HCT116 (cell line): Measurements from ENCODE around the gene RMI2. TPM values are rescaled to one million over a fixed set of nuclear protein-coding genes. Genes with fewer than 3 reads are reported as not detected.

Experiments
- ATAC-seq: fragments of 200-7000 bp; cut with Tn5 transposase; 2 replicates; pipeline ENCODE4 v1.9.1; 2020; ENCODE audit warnings: mild to moderate bottlenecking, moderate library complexity
- BruUV-seq: library from RNA; stranded (reverse); fragments of 400-500 nt; replicated peaks from 2 replicates; lab custom pipeline; 2021; lab: Mats Ljungman, UMichigan
- CTCF ChIA-PET: fragments of 300-600 bp; sonication (Branson Sonifier 250); formaldehyde crosslinking; loops from one replicate; lab custom pipeline; 2021; ENCODE audit warnings: antibody characterized with exemption; lab: Charles Lee
- POLR2A ChIA-PET: fragments of 300-600, 350-600 bp; sonication (Branson Sonifier 250); formaldehyde crosslinking; loops from one replicate; lab custom pipeline; 2021; ENCODE audit warnings: antibody characterized with exemption; lab: Charles Lee
- RAD21 ChIA-PET, 2 experiments: fragments of 300-600 bp; sonication (Branson Sonifier 250); formaldehyde crosslinking; loops; one replicate each; lab custom pipeline; 2023; ENCODE audit warnings: low total read pairs in 2 of 2; ENCODE audit not compliant: uncharacterized antibody in 2 of 2, unreplicated experiment in 2 of 2, low non-redundant PET in 1 of 2; lab: Charles Lee
- DNase-seq: peaks from one replicate; pipeline ENCODE4 v3.0.0-alpha.2; 2010; ENCODE audit warnings: low read depth, low spot score
- H2AFZ ChIP-seq: fragments of 200-600 bp; shearing (Covaris generic), sonication (generic); 2 replicates; pipeline ENCODE4 v1.6.1; 2017; ENCODE audit warnings: low read depth, mixed run types, mixed read lengths, antibody characterized with exemption, low read length; ENCODE audit not compliant: poor library complexity, severe bottlenecking
- H3K27ac ChIP-seq: 2 replicates; pipeline ENCODE4 v1.5.1; 2012; ENCODE audit warnings: low read depth, low read length
- H3K27me3 ChIP-seq: fragments of 200-600 bp; sonication (generic); 2 replicates; pipeline ENCODE4 v1.6.1; 2016; ENCODE audit warnings: mixed run types, low read length, mixed read lengths; ENCODE audit not compliant: insufficient read depth
- H3K36me3 ChIP-seq, 2 experiments: fragments of 200-500 bp in 1 of 2; fragments of 200-600 bp in 1 of 2; sonication (Bioruptor generic) in 1 of 2; sonication (generic) in 1 of 2; 2 replicates each; pipeline versions ENCODE4 v1.5.1 to v1.6.1; 2014 to 2016; ENCODE audit warnings: low read length in 2 of 2, inconsistent platforms in 1 of 2, mixed read lengths in 1 of 2, mixed run types in 1 of 2; ENCODE audit not compliant: insufficient read depth in 2 of 2, control insufficient read depth in 1 of 2
- H3K4me1 ChIP-seq, 2 experiments: fragments of 200-600 bp in 1 of 2; sonication (generic) in 1 of 2; 2 replicates each; pipeline versions ENCODE4 v1.5.1 to v1.6.1; 2012 to 2017; ENCODE audit warnings: low read length in 2 of 2, inconsistent platforms in 1 of 2, mild to moderate bottlenecking in 1 of 2, mixed read lengths in 1 of 2, mixed run types in 1 of 2, moderate library complexity in 1 of 2; ENCODE audit not compliant: insufficient read depth in 2 of 2, control insufficient read depth in 1 of 2
- H3K4me2 ChIP-seq: fragments of 200-600 bp; sonication (generic); 2 replicates; pipeline ENCODE4 v1.6.1; 2017; ENCODE audit warnings: mixed run types, low read length, mixed read lengths
- H3K4me3 ChIP-seq, 2 experiments: fragments of 200-600 bp in 1 of 2; sonication (generic) in 1 of 2; replicated peaks in 1 of 2; 2 replicates each; pipeline ENCODE4 v1.5.1; 2011 to 2016; ENCODE audit warnings: low read length in 2 of 2, control low read depth in 1 of 2, low read depth in 1 of 2, mild to moderate bottlenecking in 1 of 2, mixed read lengths in 1 of 2, mixed run types in 1 of 2
- H3K79me2 ChIP-seq: fragments of 200-600 bp; sonication (generic); 2 replicates; pipeline ENCODE4 v1.6.1; 2017; ENCODE audit warnings: mild to moderate bottlenecking, mixed run types, low read length, moderate library complexity, mixed read lengths; ENCODE audit not compliant: insufficient read depth
- H3K9ac ChIP-seq: fragments of 200-600 bp; sonication (generic); 2 replicates; pipeline ENCODE4 v1.6.1; 2016; ENCODE audit warnings: low read length, mixed read lengths
- H3K9me2 ChIP-seq: fragments of 200-600 bp; sonication (generic), shearing (Covaris generic); 2 replicates; pipeline ENCODE4 v1.6.1; 2017; ENCODE audit warnings: mixed run types, mild to moderate bottlenecking, moderate library complexity; ENCODE audit not compliant: insufficient read depth
- H3K9me3 ChIP-seq, 2 experiments: fragments of 200-500 bp in 1 of 2; fragments of 200-600 bp in 1 of 2; sonication (Bioruptor generic) in 1 of 2; sonication (generic) in 1 of 2; 2 replicates each; pipeline ENCODE4 v1.6.1; 2014 to 2017; ENCODE audit warnings: low read length in 2 of 2, mixed read lengths in 2 of 2, inconsistent platforms in 1 of 2, low read depth in 1 of 2, mild to moderate bottlenecking in 1 of 2, mixed run types in 1 of 2, moderate library complexity in 1 of 2; ENCODE audit not compliant: control insufficient read depth in 1 of 2, insufficient read depth in 1 of 2
- H4K20me1 ChIP-seq: fragments of 200-600 bp; sonication (generic), shearing (Covaris generic); 2 replicates; pipeline ENCODE4 v1.6.1; 2017; ENCODE audit warnings: mixed run types, mild to moderate bottlenecking, moderate library complexity; ENCODE audit not compliant: insufficient read depth
- ATF3 ChIP-seq: IDR thresholded peaks from 2 replicates; pipeline ENCODE4 v1.6.1; 2012
- CBX3 ChIP-seq: IDR thresholded peaks from 2 replicates; pipeline ENCODE4 v1.6.1; 2012; ENCODE audit warnings: low read depth
- CEBPB ChIP-seq: IDR thresholded peaks from 2 replicates; pipeline ENCODE4 v1.6.1; 2012; ENCODE audit warnings: low read depth
- CTCF ChIP-seq, 3 experiments: fragments of 200-600 bp in 1 of 3; sonication (generic) in 1 of 3; IDR thresholded peaks in 2 of 3; conservative IDR thresholded peaks in 1 of 3; 2 replicates each; pipeline ENCODE4 v1.5.1; 2012 to 2017; ENCODE audit warnings: low read depth in 2 of 3, low read length in 2 of 3, antibody characterized with exemption in 1 of 3, borderline replicate concordance in 1 of 3, control low read depth in 1 of 3, mild to moderate bottlenecking in 1 of 3, mixed read lengths in 1 of 3, mixed run types in 1 of 3, moderate library complexity in 1 of 3; ENCODE audit not compliant: insufficient read depth in 1 of 3
- EGR1 ChIP-seq: IDR thresholded peaks from 2 replicates; pipeline ENCODE4 v1.6.1; 2012; ENCODE audit warnings: low read depth
- ELF1 ChIP-seq: IDR thresholded peaks from 2 replicates; pipeline ENCODE4 v1.6.1; 2012; ENCODE audit warnings: low read depth, borderline replicate concordance
- EZH2 ChIP-seq: fragments of 200-600 bp; sonication (generic); IDR thresholded peaks from 2 replicates; pipeline ENCODE4 v1.6.1; 2017; ENCODE audit warnings: antibody characterized with exemption, mixed run types
- RAD21 ChIP-seq: IDR thresholded peaks from 2 replicates; pipeline ENCODE4 v1.6.1; 2012; ENCODE audit warnings: low read depth, mild to moderate bottlenecking
- REST ChIP-seq: IDR thresholded peaks from 2 replicates; pipeline ENCODE4 v1.6.1; 2012; ENCODE audit warnings: low read depth
- SP1 ChIP-seq: IDR thresholded peaks from 2 replicates; pipeline ENCODE4 v1.6.1; 2012; ENCODE audit warnings: low read depth
- SRF ChIP-seq: IDR thresholded peaks from 2 replicates; pipeline ENCODE4 v1.6.1; 2012; ENCODE audit warnings: low read depth
- TCF7L2 ChIP-seq: IDR thresholded peaks from 2 replicates; pipeline ENCODE4 v1.7.0; 2011; ENCODE audit warnings: borderline replicate concordance, inconsistent platforms; ENCODE audit not compliant: insufficient read depth, insufficient read length; ENCODE audit errors: extremely low read depth
- YY1 ChIP-seq: IDR thresholded peaks from 2 replicates; pipeline ENCODE4 v1.6.1; 2011; ENCODE audit warnings: low read length, low read depth, moderate library complexity, mild to moderate bottlenecking; ENCODE audit not compliant: insufficient replicate concordance; ENCODE audit errors: extremely low read depth
- ZNF274 ChIP-seq: fragments of 200-500 bp; sonication (Bioruptor generic); IDR thresholded peaks from 2 replicates; pipeline ENCODE4 v1.6.1; 2014; ENCODE audit warnings: mild to moderate bottlenecking, low read depth, low read length, inconsistent platforms
- intact Hi-C: fragments of 100-400 bp; cut with micrococcal nuclease; formaldehyde crosslinking; loops from 2 replicates; pipeline ENCODE4 v1.10.0; 2022
- total RNA-seq: library from RNA; stranded (reverse); gene quantifications from one replicate; pipeline ENCODE4 v1.2.1, GENCODE V29; 2021; ENCODE audit not compliant: unreplicated experiment

The RMI2 gene
- total RNA-seq, 1 experiment from 2014 or later, result 19.9 TPM

DNA sequence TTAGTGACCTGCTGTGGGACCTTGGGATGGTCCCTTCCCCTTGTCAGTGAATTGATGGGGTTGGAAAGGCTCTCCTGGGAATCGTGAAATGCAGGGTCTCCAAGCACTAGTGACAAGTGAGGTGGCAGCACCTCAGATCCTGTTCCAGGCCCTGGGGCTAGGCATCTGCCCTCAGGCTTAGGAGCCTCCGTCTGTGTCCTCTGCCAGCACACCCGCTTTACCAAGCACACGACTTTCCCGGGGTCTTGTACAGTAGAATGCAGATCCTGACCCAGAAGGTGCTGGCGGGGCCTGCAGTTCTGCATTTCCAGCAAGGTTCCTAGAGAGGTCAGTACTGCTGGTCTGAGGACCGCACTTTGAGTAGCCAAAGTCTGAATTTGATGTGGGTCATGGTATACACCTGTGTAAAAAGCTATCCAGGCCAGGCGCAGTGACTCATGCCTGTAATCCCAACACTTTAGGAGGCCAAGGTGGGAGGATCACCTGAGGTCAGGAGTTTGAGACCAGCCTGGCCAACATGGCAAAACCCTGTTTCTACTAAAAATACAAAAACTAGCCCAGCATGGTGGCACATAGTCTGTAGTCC is 30.9 kb upstream of the RMI2 start:
- TF ChIP-seq EZH2, result no peak
- TF ChIP-seq TCF7L2, result no peak
- TF ChIP-seq REST, result no peak
- TF ChIP-seq SP1, result no peak
- no peak for TF ChIP-seq EGR1
- no peak for TF ChIP-seq CBX3
- TF ChIP-seq CEBPB, result no peak
- TF ChIP-seq ATF3, result no peak
- TF ChIP-seq CTCF (IDR thresholded peaks at IDR 0.05 in 2 of 3, conservative IDR thresholded peaks at IDR 0.05 in 1 of 3; ENCODE audit: borderline replicate concordance in 1 of 3, insufficient read depth in 1 of 3, low read depth in 2 of 3, low read length in 2 of 3), result no peak
- TF ChIP-seq YY1, result no peak
- no peak for TF ChIP-seq SRF
- no peak for TF ChIP-seq ZNF274
- TF ChIP-seq RAD21, result no peak
- no peak for TF ChIP-seq ELF1
- Histone ChIP-seq H3K4me1 (peaks cover 39 to 42% of the 10 kb centered on the region in 2 experiments), H3K36me3 (no peaks in the 10 kb centered on the region), H3K4me3 (no peak overlapping the region), H3K79me2 (no peaks in the 10 kb centered on the region), H3K27ac (no peak overlapping the region), H3K4me2 (0 out of 2 replicates have a peak overlapping the region, but pooled peaks have one; percentile 7), H3K9me2 (no peaks in the 10 kb centered on the region), H3K27me3 (no peaks in the 10 kb centered on the region), H4K20me1 (no peaks in the 10 kb centered on the region), H2AFZ (no peak overlapping the region), H3K9ac (no peak overlapping the region), H3K9me3 (no peaks in the 10 kb centered on the region)
- BruUV-seq, result no TSS peak
- ChIA-PET RAD21 (no interaction called here), POLR2A (no interaction called here), CTCF (no interaction called here)
- no peak for DNase-seq
- ATAC-seq, result no peak
- intact Hi-C loops, result no loop called here
